MV-4-11 (cell line): ENCODE results near the gene COG6.

Experiments used
- DNase-seq: peaks from one replicate; lab custom pipeline; 2025; lab: John Stamatoyannopoulos, UW

COG6 gene

DNA sequence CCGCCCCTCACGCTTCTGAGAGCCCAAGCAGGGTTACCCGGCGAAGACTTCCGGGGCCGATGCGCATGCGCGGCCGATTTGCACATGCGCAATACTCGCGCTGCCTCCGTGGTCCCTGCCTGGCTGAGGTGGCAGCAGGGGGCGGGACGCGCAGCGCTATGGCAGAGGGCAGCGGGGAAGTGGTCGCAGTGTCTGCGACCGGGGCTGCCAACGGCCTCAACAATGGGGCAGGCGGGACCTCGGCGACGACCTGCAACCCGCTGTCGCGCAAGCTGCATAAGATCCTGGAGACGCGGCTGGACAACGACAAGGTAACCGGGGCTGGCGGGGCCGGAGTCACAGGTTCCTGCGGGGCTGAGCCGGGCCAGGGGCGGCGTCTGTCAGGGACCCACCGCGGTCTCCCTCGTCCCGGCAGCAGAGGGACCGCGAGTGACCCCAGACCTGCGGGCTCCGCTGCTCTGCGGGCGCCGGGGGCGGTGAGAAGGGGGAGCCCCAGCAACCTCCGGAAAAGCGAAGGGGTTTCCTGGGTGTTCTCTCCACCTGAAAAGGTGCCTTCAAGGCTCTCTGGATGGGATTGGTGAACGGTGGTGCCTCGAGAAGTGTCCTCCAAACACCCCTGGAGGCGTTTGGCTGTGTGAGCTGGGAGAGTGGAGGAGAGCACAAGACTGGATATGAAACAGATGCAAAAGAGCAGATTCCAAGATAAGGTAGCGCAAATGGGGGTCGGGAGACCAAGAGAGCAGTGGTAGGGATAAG is at the start of gene COG6:
Gene COG6 (plus strand): TSS at position 94 of the 756 bp plus-strand sequence. CDS start 65 bp downstream, at position 159.
- DNase-seq: peak; percentile 77

DNA sequence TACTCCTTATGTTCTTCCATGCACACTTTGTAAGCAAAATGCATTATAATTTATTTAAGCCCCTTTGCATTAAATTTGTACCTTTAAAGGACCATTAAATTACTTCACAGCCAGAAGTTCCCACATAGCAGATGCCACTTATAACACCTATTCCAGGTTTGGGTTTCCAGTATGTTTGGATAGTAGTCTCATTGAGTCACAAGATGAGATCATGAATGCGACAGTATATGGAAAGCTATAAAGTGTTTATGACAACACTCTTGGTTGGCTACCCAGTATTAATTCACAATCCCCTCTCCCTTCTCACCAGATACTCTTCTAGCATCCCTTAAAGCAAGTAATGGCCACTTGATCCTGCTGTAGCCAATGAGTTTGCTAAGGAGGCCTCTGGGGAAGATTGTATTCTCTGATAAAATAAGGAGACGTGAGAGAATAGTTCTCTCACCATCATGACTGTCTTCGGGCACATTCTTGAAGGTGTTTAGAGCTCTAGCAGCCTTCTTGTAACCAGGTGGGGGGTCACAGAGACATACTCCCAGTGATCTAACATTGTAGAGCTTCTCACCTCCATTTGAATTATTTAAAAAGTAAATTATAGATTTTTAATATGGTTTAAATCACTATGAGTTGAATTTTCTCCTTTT is 49.7 kb upstream of the COG6 start:
- no peak for DNase-seq

DNA sequence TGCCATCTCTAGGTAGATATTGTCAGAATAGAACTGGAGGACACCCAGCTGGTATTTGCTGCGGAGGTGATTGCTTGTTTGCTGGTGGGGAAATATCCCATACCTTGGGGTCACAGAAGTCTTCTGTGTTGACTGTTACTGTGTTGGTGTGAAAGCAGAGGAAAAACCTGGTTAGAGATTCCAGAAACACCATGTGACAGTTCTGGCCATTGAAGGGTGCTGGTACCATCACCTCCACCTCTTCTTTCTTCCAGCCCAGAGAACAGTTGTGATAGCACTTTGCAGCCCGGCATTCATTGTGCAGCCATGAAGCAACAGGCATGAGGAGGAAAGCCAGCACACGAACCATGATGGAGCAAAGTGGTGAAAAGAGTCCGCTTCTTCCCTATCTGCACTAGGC is 47.6 kb upstream of the COG6 start:
- DNase-seq: no peak

DNA sequence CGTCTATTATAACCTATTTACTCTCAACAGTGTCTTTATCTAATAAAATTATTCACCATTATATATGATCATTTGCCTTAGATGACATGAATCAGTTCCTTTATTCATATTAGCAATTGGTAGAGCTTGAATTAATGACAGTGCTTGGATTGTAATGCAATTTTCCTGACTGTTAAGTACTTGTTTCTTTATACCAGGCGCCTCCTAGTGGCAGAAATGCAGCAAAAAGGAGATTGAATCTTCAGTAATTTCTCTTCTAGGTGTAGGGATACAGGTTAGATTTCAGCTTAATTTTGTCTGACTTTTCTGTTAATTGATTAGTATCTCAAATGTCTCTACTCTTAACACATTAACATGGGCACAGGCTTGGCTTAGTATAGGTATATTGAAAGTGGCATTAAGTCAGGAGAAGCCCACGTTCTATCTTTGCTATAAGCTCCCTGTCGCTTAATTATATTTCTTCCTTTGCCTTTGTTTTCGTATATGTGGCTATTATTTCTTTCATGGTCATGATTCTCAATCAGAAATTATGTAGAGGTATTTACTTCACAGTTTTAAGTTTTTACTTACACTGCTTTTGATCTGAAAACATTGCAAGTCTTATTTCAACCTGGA is 43.3 kb upstream of the COG6 start:
- peak; percentile 43 for DNase-seq

DNA sequence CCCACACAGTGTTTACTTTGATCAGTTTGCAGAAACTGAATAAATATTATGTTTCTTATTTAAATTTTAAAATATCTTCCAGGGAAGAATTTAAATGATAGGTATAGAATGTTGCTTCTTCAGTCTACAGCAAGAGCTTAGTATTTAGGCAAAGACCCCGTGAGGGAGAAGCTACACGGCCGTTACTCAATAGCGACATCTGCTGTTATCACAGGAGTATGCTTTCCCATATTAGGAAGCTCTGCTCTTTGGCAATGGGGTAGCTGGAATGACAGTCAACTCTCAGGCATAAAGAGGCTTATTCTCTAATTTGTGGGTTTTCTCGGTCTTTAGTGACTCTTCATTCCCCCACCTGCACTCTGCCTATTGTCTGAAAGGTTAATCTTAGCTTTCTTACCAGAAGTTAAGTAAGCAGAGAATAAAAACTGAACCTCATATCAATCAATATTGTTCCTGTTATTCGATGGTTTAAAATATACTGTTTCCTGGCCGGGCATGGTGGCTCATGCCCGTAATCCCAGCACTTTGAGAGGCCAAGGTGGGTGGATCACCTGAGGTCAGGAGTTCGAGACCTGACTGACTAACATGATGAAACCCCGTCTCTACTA is 39.3 kb upstream of the COG6 start:
- peak; percentile 41 for DNase-seq

DNA sequence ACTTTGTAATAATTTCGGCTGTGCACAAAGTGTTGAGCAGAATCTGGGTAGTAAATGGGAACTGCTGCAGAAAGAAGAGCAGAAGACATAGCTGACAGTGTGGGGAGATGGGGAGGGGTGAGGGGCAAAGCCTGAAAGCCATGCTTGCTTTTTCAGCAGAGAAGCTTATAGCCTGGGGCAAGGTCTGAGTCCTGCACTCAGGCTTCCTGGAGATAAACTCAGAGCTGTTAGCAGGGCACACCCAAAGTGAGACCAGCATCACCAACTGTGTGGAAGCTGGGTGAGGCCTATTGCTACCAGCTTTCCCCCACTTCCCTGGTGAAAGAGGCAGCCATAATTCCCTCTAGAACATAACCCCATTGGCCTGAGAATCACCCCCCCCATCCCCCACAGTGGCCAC is 36.9 kb upstream of the COG6 start:
- no peak for DNase-seq

DNA sequence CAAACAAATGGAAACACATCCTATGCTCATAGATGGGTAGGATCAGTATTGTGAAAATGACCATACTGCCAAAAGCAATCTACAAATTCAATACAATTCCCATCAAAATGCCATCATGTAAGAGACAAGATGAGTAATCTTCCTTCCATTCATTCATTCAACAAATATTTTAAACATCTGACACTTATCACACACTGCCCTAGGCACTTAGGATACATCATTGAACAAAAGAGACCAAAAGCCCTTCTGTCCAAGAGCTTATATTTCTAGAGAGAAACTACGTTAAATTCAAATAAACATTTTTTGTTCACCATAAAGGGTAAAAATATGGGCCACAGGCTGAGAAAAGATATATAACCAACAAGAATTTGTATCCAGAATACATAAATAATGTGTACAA is 32.0 kb upstream of the COG6 start:
- DNase-seq: no peak

DNA sequence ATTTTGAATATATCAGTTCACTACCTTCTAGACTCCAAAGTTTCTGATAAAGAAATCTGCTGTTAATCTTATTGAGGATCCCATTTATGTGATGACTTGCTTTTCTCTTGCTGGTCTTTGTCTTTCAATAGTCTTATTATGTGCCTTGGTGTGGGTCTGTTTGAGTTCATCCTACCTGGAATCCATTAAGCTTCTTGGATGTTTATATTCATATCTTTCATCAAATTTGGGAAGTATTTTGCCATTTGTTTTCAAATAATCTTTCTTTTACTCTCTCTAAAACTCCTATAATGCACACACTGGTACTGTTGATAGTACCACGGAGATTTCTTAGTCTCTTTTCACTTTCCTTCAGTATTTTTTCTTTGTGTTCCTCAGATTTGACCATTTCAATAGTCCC is 24.2 kb upstream of the COG6 start:
- DNase-seq: no peak

DNA sequence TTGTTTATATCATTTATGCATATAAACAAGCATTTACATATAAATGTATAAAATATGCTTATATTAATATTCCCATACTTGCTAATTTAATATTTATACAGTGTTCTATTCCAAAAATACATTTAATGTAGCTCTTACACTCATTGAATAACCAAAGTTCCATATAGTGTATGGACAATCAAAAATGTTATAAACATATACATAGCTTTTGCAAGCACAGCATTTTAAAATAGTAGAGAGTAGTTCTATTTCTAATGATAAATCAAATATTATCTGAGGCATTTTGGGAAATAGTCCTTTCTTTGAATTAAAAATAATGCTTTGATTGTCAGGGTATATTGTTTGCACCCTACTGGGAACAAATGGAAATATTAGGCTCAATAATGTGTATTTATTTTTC is 22.5 kb upstream of the COG6 start:
- DNase-seq: no peak

DNA sequence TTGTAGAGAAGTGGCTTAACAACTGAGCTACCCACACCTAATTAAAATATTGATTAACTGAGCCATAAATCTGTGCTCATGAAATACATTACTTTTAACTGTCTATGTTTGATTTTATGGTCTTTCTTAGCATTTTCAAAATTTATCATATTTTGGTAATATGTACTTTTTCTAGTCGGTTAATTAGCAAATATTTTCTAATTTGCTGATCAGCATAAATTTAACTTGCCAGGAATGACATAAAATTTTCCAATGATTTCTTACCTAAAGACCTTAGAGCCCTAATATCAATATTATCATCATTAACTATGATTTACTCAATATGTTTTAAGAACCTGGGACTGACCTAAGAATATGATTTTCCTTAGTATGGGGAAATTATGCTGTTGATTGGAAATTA is 19.9 kb upstream of the COG6 start:
- no peak for DNase-seq

DNA sequence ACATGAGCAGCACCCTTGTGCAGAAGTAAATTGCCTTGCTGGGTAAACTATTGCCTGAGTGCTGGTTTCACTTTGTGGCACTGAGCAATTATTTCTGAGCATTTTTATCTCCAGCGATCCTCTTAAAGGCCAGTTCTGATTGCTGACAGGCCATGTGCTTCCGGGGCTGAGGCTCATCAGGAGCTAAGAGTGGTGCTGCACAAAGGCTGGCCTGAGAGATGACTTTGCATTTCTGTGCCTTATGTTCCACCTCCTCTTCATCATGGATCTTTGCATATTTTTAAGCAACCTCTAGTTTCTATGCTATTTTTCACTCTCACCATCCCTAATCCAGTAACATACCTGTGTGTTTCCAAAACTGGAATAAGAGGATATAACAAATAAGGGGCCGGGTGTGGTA is 17.6 kb upstream of the COG6 start:
- DNase-seq: no peak

DNA sequence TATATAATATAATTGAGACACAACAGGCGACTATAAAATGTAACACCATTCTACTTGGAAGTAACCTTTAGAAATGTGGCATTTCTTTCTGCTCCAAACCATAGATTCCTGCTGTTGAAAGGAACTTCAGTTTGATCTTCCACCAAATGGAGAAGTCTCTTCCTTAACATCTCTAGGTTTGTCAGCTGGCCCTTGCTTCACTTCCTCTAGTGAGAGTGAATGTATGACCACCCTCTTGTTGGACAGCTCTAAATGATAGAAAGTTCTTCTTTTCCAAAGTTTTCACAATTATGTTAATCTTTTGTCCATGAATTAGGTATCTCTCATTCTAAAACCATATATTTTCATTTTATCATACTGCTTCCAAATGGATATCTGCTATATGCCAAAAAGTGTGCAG is 13.8 kb upstream of the COG6 start:
- DNase-seq: peak; percentile 73

DNA sequence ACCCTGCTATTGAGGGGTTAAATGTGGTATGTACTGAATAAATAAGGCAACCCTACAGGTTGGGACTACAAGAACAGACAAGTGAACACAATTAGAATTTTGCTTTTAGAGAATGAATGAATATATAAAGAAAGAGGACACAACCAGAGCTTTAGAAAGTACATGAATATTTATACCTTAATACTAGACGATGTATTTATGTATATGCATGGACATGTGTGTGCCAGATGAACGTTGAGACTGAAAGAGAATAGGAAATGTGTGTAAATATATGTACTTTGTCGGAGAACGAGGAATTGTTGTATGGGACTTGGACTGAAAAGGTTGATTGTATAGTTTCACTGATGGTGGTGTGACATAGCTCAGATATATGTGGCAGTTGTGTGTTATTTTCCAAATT is 9.3 kb upstream of the COG6 start:
- DNase-seq: no peak

DNA sequence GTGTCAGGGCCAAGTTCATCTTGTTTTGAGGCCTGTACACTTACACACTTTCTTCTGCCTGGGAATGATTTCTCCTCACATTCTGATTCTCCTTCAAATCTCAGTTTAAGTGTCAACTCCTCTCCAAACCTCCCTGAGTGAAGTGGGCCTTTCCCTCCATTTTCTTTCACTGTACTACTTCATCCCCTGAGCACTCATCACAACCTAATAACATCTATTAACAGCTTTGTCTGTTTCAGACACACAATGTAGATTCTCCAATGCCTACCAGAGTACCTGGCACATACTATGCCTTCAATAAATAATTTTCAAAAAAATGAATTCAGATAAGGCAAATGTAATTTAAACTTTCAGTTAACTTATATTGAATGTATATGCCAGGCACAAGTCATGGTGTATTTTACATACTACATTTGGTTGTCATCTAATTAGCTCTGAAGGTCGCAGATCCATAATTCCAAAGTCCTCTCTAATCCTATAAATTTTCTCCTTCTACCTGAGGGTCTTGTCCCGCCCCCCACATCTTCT is 357 bp upstream of the COG6 start:
- DNase-seq: no peak

DNA sequence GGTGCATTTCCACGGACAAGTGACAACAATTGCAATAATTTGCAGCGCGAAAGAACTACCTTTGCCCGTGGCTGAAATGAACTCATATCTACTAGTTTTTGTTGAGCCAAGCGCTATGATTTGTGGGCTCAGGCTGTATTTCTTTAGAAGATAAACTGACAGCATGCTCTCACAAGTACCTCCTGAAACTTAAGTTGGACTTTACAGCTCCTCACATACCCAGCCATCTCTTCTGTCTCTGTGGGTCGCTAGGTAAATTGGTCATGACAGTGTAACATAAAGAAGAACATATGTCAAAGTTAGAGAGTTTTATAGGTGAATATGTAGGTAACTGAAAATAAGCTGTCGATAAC is 839 bp downstream of the COG6 start:
- no peak for DNase-seq

DNA sequence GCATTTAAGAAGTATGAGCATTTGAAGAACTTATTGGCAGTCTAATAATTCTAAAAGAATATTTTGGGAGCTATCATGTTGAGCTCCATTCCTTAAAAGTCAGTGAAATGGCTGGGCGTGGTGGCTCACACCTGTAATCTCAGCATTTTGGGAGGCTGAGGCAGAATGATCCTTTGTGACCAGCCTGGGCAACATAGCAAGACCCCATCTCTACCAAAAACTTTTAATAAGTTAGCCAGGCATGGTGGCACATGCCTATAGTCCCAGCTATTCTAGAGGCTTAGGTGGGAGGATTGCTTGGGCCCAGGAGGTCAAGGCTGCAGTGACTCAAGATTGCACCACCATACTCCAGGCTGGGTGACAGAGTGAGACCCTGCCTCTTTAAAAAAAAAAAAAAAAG is 8.0 kb downstream of the COG6 start:
- no peak for DNase-seq

DNA sequence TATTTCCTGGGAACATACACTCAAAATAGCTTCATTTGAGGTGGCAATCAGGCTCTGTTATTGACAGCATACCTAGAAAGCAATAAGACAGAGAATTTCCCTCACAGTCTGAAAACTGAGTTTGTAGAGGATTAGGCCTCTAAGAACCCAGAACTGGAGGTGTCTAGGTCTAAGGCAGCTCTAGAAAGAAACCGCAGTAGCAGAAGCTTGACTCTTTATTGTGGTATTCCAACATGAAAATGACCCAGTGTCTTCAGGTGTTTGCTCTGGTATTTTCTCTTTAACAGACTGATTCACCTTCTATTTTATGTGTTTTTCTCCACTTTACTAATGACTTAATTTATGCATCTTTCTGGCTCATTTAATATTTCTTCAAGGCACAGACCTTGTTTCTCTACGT is 8.5 kb downstream of the COG6 start:
- no peak for DNase-seq

DNA sequence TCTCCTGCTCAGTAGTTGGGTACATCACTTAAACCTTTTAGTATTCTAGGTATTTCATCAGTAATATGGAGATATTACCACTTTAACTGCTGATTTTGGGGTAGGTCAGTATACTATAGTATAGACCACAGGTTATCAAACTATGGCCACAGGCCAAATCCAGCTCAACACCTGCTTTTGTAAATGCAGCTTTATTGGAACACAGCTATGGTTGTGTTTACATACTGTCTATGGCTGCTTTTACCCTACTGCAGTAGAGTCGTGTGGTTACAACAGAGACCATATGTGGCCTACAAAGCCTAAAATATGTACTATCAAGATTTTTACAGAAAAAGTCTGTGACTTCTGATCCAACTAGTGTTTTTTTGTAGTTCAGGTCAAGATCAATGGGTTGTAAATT is 10.3 kb downstream of the COG6 start:
- DNase-seq: no peak

DNA sequence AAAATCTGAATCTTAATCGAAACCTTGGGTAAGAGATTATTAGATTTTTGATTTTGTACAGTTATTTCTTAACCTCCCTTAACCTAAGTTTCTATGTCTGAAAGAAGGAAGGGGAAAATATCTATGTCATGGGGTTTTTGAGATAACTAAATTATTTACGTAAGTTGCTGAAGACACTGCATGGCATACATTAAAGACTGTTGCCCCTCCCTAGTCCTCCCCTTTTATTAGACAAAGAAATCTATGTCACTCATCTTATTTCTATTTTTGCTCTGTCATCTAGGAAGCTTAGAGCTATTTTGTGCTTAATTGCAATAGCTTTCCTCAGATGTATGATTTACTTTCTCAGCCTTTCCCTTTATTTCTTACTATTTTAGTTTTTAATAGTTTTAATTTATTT is 15.0 kb downstream of the COG6 start:
- no peak for DNase-seq

DNA sequence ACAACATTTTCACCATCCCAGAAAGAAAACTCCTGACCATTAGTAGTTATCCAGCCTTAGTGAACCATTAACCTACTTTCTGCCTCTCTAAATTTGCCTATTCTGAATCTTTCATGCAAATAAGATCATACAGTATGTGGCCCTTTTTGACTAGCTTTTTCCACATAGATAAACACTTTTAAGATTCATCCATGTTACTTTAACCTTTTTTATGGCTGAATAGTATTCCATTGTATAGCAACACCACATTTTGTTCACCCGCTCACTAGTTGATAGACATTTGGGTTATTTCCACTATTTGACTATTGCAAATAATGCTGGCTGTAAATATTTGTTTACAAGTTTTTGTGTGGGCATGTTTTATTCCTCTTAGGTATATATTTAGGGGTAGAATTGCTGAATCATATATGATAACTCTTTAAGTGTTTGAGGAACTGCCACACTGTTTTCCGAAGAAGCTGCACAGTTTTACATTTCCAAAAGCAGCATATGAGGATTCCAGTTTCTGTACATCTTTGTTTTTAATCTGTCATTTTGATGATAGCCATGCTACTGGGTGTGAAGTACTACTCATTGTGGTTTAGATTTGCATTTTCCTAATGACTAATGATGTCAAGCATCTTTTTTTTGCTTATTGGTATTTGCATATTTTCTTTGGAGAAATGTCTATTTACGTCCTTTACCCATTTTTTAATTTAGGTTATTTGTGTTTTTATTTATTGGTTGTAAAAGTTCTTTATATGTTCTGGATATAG is 17.1 kb downstream of the COG6 start:
- DNase-seq: no peak

DNA sequence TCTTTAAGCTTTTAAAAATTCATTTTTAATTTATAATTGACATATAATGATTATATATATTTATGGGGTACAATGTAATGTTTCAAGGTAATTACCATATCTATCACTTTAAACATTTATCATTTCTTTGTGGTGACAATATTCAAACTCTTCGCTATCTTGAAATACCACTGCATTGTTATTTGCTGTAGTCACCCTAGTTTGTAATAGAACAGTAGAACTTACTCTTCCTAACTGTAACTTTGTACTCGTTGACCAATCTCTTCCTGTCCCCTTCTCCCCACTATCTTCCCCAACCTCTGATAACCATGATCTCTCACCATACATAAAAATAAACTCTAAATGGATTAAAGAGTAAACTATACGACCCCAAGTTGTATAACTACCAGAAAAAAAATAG is 20.4 kb downstream of the COG6 start:
- no peak for DNase-seq

DNA sequence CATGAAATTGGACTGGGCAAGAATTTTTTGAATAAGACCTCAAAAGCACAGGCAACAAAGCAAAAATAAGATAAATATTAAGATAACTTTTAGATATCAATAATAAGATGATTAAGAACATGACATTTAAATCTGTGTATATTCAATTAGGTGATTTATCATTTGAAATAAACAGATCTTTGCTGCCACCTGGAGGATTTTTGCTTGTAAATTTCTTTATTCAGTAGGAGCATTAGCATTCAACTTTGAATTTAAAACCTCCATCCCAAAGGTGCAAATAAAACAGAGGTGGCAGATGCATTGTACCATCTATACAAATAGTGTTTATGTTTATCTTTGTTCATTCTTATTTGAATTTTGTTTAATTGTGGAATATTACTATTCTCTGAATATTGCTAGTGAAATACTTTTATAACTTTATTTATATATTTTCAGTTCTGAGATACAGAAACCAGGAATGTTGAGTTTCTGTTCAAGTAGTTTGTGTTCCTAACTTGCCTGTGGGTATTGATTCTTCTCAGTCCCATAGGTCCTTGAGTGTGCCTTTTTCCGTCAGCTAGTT is 20.9 kb downstream of the COG6 start:
- DNase-seq: peak; percentile 36
